ENCODE data around the gene FOXP1. TPM values are rescaled to one million over a fixed set of nuclear protein-coding genes. Genes with fewer than 3 reads are reported as not detected.
A peak's percentile ranks its signal among the peaks of the same experiment; 100 is the strongest.
"Not testable (repeated sequence)": the region's sequence is repeated elsewhere in the genome, so short reads cannot be mapped to it uniquely, and the experiment has no call there.

The FOXP1 gene
- total RNA-seq, 2 experiments from 2014 or later: 116 to 131 TPM

GRCh38 chr3:71442652-71443042 lies 140.9 kb downstream of the FOXP1 start:
- Mint-ChIP-seq H3K4me3 (peak overlapping the region; percentile 45), H3K27ac (peak overlapping the region; percentile 99)
- DNase-seq: no peak

DNA sequence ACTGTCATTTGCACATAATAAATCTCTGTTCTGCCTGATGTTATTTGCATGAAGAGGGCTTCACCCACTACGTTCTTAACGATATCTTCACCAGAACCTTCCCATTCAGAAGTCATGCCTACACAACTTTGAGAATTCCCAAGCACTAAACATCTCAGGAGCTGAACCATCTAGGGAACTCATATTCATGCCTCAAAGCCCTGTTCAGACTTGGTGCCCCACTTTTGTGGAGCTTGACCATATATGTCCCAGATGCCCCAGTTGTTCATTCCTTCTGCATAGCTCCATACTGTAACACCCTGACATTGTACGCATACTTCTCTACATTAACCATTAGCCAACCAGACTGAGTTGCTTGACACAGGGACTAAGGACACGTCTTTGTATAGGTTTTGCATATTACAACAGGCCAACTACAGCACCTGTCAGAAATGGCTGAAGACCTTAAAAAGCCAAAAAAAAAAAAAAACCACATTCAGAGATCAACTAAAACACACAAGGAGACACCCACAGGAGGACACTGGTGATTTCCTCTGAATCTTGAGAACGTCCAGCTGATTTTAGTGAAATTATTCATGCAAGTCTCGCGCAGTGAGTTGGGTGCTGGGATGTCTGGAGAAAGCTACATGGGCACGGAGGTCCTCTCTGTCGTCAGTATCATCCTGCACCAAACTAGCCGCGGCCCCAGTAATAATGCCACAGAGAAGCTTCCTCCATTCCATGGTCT lies 141.4 kb downstream of the FOXP1 start:
- H3K27ac Mint-ChIP-seq: peak overlapping the region; percentile 91
- H3K4me3 Mint-ChIP-seq: peak overlapping the region; percentile 45
- H3K27me3 Mint-ChIP-seq: no peaks in the 10 kb centered on the region
- no peak for DNase-seq
- POLR2A ChIA-PET: no interaction called here
- peaks cover 91% of the 10 kb centered on the region for H3K4me1 Mint-ChIP-seq
- peaks cover 2% of the 10 kb centered on the region for H3K9me3 Mint-ChIP-seq
- H3K36me3 Mint-ChIP-seq (ENCODE audit: low read depth): peaks cover 24% of the 10 kb centered on the region
- CTCF ChIA-PET: interaction anchor here (0.6 to 2.0 kb wide), 9 partner anchors 8 to 1412 kb away, joined by 3 to 10 read pairs (median 4); no protein-coding TSS in a partner anchor

More at GRCh38 chr3:71442652-71443042, 140.9 kb downstream of the FOXP1 start:
- ChIA-PET CTCF (interaction anchor here (0.6 to 1.6 kb wide), 8 partner anchors 7 to 1411 kb away, joined by 3 to 10 read pairs (median 4); no protein-coding TSS in a partner anchor), POLR2A (no interaction called here)
- Mint-ChIP-seq H3K27me3 (no peaks in the 10 kb centered on the region), H3K9me3 (peaks cover 2% of the 10 kb centered on the region), H3K36me3 (ENCODE audit: low read depth) (peaks cover 24% of the 10 kb centered on the region), H3K4me1 (peaks cover 91% of the 10 kb centered on the region)

DNA sequence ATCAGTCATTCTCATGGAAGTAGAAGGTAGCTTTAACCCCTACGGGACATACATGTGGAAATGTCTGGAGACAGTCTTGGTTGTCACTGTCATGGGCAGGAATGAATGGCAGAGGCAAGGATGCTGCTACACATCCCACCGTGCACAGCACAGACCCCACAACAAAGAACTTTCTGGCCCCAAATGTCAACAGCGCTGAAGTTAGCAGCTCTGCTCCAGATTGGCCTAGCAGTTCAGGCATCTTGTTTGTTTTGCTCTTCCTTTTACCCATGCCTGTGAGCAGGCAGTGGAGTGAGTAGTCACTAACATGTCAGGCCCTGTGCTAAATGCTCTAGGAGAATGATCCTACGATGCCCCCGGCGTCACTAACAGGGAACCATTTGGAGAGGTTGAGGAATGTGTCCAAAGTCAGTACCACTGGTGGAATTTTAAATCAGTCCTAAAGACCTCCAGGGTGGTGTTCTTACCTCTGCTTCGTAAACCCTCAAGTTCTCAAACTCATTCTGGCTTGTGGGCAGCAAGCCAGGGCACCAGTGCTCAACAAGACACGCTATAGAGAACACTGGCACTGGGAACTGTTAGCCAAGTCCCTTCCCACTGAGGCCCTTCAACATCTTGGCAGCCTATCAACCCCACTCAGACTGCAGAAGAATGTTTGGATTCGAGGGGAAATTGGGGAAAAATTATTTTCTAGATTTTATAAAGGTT lies 142.2 kb downstream of the FOXP1 start:
- CTCF ChIA-PET: interaction anchor here (1.1 to 2.0 kb wide), 4 partner anchors 10 to 36 kb away, joined by 3 to 14 read pairs (median 5); no protein-coding TSS in a partner anchor
- Mint-ChIP-seq H3K4me1 (peaks cover 88% of the 10 kb centered on the region), H3K36me3 (ENCODE audit: low read depth) (peaks cover 20% of the 10 kb centered on the region), H3K4me3 (no peak overlapping the region), H3K27ac (peak overlapping the region; percentile 91), H3K9me3 (peaks cover 2% of the 10 kb centered on the region), H3K27me3 (no peaks in the 10 kb centered on the region)
- DNase-seq: no peak
- POLR2A ChIA-PET: no interaction called here

DNA sequence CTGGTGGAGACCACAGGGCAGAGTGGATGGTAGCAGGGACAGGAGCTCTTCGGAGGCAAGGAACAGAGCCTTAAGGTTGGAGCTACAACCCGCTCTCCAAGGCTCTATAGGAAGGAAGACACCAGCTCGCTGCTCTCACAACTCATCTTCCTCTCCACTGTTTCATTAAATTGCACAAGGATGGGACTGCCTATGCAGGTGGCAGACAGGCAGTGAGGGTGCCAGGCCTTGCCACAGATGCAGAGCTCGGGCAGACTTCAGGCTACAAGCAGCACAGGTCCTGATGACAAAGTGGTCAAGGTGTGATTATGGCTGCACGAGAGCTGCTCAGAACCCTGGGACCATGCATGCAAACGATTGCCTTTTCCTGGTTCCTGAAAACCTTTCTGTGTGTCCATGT lies 144.6 kb downstream of the FOXP1 start:
- Mint-ChIP-seq H3K4me3 (no peak overlapping the region), H3K9me3 (peaks cover 2% of the 10 kb centered on the region), H3K4me1 (peaks cover 79% of the 10 kb centered on the region), H3K27me3 (no peaks in the 10 kb centered on the region), H3K36me3 (ENCODE audit: low read depth) (peaks cover 23% of the 10 kb centered on the region), H3K27ac (peak overlapping the region; percentile 33)
- ChIA-PET POLR2A (no interaction called here), CTCF (interaction anchor here (0.5 to 0.9 kb wide), 4 partner anchors 9 to 122 kb away, joined by 3 to 4 read pairs (median 3); no protein-coding TSS in a partner anchor)
- DNase-seq: no peak

GRCh38 chr3:71438071-71438685 lies 145.3 kb downstream of the FOXP1 start:
- Mint-ChIP-seq H3K4me1 (peaks cover 79% of the 10 kb centered on the region), H3K9me3 (peaks cover 2% of the 10 kb centered on the region), H3K4me3 (no peak overlapping the region), H3K27me3 (no peaks in the 10 kb centered on the region), H3K36me3 (ENCODE audit: low read depth) (peaks cover 19% of the 10 kb centered on the region), H3K27ac (no peak overlapping the region)
- POLR2A ChIA-PET: no interaction called here
- no peak for DNase-seq
- CTCF ChIA-PET: interaction anchor here (0.6 to 1.3 kb wide), 4 partner anchors 9 to 122 kb away, joined by 3 to 4 read pairs (median 3); no protein-coding TSS in a partner anchor

- no peak overlapping the region for H3K27ac Mint-ChIP-seq
- peaks cover 2% of the 10 kb centered on the region for H3K9me3 Mint-ChIP-seq
- DNase-seq: no peak
- no peaks in the 10 kb centered on the region for H3K27me3 Mint-ChIP-seq
- ChIA-PET CTCF (no interaction called here), POLR2A (no interaction called here)
- H3K36me3 Mint-ChIP-seq (ENCODE audit: low read depth): peaks cover 14% of the 10 kb centered on the region
- H3K4me3 Mint-ChIP-seq: no peak overlapping the region
- peaks cover 80% of the 10 kb centered on the region for H3K4me1 Mint-ChIP-seq
These were observed 147.2 kb downstream of the FOXP1 start for GRCh38 chr3:71436337-71436736.

GRCh38 chr3:71435836-71436235 lies 147.7 kb downstream of the FOXP1 start:
- POLR2A ChIA-PET, H3K27me3 Mint-ChIP-seq, H3K4me3 Mint-ChIP-seq, H3K9me3 Mint-ChIP-seq, H3K27ac Mint-ChIP-seq, CTCF ChIA-PET, DNase-seq: not testable (repeated sequence)
- Mint-ChIP-seq H3K4me1 (peaks cover 80% of the 10 kb centered on the region), H3K36me3 (ENCODE audit: low read depth) (peaks cover 14% of the 10 kb centered on the region)

- Mint-ChIP-seq H3K4me3 (no peak overlapping the region), H3K36me3 (ENCODE audit: low read depth) (peaks cover 12% of the 10 kb centered on the region), H3K4me1 (peaks cover 81% of the 10 kb centered on the region), H3K27ac (no peak overlapping the region), H3K27me3 (no peaks in the 10 kb centered on the region), H3K9me3 (peaks cover 2% of the 10 kb centered on the region)
- ChIA-PET CTCF (no interaction called here), POLR2A (no interaction called here)
- no peak for DNase-seq
These were observed 149.9 kb downstream of the FOXP1 start for GRCh38 chr3:71433631-71434030.

GRCh38 chr3:71432044-71432975 lies 151.2 kb downstream of the FOXP1 start:
- no peak for DNase-seq
- H3K27ac Mint-ChIP-seq: peak overlapping the region; percentile 89
- CTCF ChIA-PET: interaction anchor here (0.6 to 0.7 kb wide), 2 partner anchors 22 to 26 kb away, joined by 3 read pairs; no protein-coding TSS in a partner anchor
- H3K9me3 Mint-ChIP-seq: peaks cover 2% of the 10 kb centered on the region
- no peaks in the 10 kb centered on the region for H3K27me3 Mint-ChIP-seq
- H3K36me3 Mint-ChIP-seq (ENCODE audit: low read depth): peaks cover 13% of the 10 kb centered on the region
- POLR2A ChIA-PET: no interaction called here
- H3K4me1 Mint-ChIP-seq: peaks cover 80% of the 10 kb centered on the region
- no peak overlapping the region for H3K4me3 Mint-ChIP-seq

- ChIA-PET POLR2A (interaction anchor here (0.6 kb wide), 1 partner anchor 10 kb away, joined by 3 read pairs; no protein-coding TSS in a partner anchor), CTCF (interaction anchor here (1.7 kb wide), 1 partner anchor 10 kb away, joined by 14 read pairs; no protein-coding TSS in a partner anchor)
- Mint-ChIP-seq H3K27me3 (peaks cover 3% of the 10 kb centered on the region), H3K4me1 (peaks cover 78% of the 10 kb centered on the region), H3K36me3 (ENCODE audit: low read depth) (peaks cover 15% of the 10 kb centered on the region), H3K9me3 (peaks cover 4% of the 10 kb centered on the region), H3K27ac (no peak overlapping the region), H3K4me3 (no peak overlapping the region)
- DNase-seq: no peak
These were observed 152.5 kb downstream of the FOXP1 start for GRCh38 chr3:71430941-71431552.

DNA sequence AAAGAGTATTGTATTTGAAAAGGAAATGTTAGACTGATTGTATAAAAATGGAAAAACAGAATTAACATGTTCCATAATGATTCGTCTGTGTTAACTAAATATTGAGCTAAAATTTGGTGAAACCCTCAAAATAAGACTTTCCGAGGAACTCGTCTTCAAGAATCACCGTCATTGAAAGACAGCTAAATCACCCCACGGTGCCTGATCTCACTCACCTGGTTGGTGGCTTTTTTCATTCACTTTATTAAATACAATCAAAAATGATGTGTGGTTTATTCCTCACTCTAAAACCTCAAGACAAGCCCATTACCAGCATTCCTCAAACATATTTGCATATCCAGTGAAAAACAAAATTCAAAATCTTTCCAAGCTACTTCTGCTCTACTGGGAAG lies 153.9 kb downstream of the FOXP1 start:
- peaks cover 4% of the 10 kb centered on the region for H3K9me3 Mint-ChIP-seq
- ChIA-PET CTCF (interaction anchor here (1.1 kb wide), 1 partner anchor 13 kb away, joined by 3 read pairs; no protein-coding TSS in a partner anchor), POLR2A (no interaction called here)
- no peak for DNase-seq
- H3K27me3 Mint-ChIP-seq: peaks cover 3% of the 10 kb centered on the region
- H3K36me3 Mint-ChIP-seq (ENCODE audit: low read depth): peaks cover 18% of the 10 kb centered on the region
- H3K4me3 Mint-ChIP-seq: no peak overlapping the region
- no peak overlapping the region for H3K27ac Mint-ChIP-seq
- H3K4me1 Mint-ChIP-seq: peaks cover 85% of the 10 kb centered on the region

Measured in activated CD4-positive, alpha-beta T cell treated with anti-CD3 and anti-CD28 coated beads, Interleukin-2, amount 10 ng/mL, durations not matched to agents 7 days and 5 days (primary cell).